HCEC 1CT (cell line): ENCODE results near the gene RUNX1.

ENCODE experiments used
- DNase-seq: peaks from one replicate; pipeline ENCODE4 v3.0.0-alpha.2; 2017

Gene RUNX1

DNA sequence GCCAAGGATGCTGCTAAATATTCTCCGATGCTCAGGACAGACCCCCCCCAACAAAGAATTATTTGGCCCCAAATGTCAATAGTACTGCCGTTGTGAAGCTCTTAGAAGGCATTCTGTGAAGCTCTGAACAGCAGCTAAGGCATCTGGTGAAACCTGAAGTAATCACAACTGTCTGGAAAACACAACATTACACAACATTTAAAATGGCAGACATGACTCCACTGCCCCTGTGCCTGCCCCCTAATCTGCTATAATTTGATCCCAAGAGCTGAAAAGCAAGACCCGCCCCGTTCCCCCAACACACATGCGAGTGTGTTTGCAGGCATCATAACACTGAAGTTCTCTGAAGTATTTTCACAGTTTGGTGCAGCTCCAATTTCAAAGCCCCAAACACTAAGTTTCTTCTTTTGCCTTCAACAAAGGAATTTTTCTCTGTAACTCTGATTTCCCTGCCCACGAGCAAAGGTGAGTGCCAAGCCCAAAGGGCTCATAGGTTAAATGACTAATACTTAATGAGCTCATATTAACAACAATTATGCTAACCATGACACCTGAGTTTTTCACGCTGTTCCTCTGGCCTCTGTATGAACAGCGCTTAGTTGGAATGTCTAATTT lies 251.1 kb downstream of the RUNX1 start:
- DNase-seq, result no peak

DNA sequence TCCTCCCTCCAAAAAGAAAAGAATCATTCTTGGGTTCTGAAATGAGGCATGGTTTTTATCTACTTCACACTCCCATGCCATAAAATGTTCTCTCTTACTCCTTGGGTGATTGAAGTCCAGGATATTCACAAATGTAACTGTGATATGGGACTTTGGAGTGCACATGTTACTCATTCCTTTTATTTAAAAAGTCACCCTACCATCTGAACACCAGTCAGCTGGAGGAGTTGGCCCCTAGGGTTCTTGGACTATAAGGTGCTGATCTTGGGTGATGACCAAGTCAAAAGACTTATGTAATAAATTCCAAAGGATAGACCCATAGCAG lies 251.9 kb downstream of the RUNX1 start:
- no peak for DNase-seq

DNA sequence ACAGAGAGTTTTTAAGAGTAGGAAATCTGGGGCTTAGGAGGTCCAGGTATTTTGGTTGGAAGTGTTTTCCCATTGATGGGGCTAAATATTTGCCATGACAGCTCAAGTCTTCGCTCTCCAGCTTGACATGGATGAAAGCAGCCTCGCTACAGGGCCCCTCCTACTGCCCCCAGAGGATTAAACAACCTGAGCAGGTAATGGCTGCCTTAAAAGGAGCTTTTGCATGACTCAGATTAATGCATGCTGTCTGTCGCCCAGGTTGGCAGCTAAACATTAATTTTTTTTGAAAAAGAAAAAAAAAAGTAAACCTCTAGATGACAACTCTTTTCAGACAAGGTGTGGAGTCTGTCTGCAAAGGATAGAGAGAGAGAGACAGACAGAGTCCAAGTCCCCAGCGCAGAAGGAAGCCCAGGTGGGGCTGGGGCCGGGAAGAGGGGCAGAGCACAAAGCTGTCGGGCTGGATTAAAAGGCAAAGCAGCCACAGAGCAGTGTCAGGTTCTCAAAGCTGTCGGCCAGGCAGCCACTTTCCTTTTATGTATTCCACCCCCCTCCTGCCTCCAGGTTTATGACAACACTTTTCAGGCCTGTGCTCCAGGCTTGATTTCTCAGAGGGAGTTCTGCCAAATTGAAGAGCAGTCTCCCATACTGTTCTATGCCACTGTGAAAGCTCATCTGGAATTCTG lies 252.4 kb downstream of the RUNX1 start:
- DNase-seq, result no peak

DNA sequence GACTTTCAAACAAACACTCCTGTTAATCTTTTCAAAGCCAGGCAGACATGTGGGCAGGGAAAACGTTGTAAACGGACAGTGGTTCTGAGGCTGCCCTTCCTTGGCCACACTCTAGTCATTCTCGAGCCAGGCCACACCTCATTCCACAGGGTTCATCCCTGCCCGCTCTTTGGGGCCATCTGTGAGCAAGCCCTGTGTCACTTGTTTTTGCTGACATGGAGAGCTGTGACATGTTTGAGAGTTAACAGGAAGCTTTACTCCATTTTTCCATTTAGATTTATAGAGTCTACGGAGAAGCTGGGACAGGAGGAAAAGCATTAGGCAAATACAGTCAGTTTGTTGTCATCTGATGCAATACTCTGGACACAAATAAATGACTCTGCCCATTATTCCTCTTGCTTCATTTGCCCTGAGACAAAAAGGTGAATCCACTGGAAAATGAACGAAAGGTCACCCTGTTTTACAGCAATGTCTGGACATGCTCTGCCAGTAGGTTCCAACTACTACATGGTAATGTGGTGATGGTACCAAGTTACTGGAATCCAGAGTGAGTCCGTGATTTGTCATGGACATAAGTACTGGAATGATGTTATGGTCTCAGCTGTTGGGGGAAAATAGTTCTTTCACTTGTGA lies 253.4 kb downstream of the RUNX1 start:
- DNase-seq, result peak; percentile 73

DNA sequence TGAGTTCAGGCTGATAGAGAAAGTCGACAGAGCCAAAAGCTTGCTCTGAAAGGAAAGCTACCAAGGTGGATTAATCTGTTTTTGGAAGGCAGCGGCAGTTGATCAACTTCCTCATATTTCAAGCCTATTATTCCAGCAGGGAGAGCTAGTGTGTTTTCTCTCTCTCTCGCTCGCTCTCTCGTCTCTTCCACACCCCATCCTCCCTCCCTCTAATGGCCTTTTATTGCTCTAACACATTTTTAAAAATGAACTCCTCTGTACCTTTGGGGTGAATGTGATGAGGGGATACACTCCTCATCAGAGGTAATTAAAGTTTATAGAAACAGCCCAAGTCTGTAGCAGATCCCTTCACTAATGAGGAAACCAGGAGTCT lies 253.9 kb downstream of the RUNX1 start:
- no peak for DNase-seq

DNA sequence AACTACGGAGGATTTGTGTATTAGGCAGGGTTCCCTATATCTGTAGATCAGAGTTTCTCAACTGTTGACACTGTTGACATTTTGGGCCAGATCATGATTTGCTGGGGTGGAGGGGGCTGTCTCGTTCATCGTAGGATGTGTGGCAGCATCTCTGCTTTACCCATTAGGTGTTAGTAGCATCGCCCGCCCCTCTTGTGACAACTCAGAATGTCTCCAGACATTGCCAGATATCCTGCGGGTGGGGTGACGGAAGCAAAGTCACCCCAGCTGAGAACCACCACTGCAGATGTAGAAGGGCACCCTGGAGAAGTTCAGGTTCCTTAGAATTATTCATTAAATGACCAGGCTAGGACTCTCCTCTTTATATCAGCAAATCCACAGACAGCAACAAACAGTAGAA lies 254.4 kb downstream of the RUNX1 start:
- DNase-seq, result no peak

DNA sequence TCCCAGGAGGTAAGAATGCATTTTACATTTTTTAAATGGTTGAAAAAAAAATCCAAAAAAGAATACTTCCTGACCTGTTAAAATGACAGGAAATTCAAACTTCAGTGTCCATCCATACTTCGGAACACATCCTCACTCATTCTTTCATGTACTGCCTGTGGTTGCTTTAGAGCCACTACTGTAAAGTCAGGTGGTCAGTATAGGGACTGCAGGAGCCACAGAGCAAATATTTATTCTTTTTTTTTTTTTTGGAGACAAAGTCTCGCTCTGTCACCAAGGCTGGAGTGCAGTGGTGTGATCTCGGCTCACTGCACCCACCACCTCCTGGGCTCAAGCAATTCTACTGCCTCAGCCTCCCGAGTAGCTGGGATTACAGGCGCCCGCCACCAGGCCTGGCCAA lies 255.6 kb downstream of the RUNX1 start:
- DNase-seq, result no peak

DNA sequence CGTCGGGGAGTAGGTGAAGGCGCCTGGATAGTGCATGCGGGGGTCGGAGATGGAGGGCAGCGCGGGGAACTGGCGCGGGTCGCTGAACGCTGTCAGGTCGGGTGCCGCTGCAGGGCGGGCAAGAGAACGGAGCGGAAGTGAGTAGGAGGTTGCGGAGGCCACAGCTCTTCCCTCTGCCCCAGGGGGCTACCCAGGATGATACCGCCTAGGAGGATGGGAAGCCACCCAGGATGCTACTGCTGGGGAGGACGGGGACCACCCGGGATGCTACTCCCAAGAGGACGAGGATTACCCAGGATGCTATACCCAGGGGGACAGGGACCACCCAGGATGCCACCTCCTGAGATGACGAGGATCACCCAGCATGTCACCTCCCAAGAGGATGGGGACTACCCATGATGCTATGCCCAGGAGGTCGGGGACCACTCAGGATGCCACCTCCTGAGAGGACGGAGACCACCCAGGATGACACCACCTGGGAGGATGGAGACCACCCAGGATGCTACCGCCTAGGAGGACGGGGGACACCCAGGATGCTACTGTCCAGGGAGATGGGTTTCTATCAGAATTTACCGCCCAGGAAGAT lies 256.5 kb downstream of the RUNX1 start:
- DNase-seq, result no peak

DNA sequence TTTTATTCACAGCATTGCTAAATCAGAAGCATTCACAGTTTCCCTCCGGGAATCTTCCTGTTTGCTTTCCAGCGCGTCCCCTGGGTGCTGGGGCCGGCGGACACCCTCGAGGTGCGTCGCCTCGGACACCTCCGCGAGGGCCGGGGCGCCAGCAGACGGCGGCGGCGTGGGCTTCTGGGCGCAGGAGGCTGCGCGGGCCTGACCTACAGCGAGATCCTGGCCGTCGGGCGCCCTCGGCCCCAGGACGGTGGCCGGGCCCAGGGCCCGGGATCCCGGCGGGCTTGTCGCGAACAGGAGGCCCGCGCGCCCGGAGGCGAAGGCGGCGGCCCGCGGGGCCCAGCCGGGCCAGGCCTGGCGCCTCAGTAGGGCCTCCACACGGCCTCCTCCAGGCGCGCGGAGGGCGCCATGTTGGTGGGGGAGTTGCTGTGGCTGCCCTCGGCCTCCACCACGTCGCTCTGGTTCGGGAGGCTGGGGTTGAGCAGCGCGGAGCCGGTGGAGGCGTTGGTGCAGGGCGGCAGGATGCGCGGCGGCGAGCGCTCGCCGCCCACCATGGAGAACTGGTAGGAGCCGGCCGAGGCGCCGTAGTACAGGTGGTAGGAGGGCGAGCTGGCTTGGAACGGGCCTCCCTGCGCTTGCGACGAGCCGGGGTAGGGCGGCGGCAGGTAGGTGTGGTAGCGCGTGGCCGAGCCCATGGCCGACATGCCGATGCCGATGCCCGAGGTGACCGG lies 257.2 kb downstream of the RUNX1 start:
- no peak for DNase-seq

DNA sequence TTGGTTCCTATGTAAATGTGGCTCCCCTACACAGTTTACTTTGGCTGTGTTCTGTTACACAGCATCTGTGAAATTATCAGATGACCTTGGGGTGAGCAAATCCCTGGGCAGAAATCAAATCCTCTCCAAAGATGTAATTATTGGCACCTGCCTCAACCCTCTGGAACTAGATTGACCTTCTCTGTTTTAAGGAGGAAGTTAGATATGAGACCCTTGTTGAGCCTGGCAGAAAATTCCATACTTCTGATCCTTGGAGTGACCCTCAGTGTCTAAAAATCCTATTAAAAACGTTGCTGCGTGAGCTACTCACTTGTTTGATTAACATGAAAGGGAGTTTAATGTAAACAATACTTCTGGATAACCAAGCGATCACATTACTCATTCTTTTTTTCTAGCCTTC lies 258.3 kb downstream of the RUNX1 start:
- DNase-seq, result no peak

DNA sequence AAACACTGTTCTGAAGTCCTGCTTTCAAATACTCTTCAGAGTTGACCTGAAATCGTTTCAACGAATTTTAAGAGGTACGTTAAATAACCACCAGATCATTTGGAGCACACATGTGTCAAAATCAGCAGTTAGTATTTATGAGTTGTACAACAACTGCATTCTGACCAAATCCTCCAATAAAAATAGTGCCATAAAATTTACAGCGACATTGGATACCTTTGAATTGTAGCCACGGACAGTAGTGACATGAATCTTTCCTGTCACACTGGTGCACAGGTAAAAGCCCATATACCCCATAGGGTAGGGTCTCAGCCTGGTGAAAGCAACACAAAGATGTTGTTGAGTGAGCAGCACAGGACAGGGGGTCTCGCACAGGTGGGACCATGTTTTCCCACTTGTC lies 258.8 kb downstream of the RUNX1 start:
- no peak for DNase-seq

DNA sequence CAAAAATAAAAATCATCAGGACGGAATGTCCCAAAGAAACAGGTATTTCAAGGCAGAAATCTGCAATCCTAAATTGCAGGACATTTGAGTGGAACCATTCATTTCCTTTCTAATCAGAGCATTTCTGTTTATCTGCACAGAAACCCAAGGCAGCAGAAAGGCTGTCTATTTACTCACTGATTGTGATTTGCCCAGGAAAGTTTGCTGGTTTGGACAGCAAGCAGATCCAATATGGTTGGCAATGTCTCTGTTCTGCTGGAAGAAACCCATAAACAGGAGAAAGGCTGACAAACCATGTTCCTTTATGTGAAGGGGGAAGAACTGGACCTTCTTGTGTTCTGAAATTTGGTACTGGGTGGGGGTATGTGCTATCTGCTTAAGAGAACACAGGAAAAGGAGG lies 260.2 kb downstream of the RUNX1 start:
- no peak for DNase-seq

DNA sequence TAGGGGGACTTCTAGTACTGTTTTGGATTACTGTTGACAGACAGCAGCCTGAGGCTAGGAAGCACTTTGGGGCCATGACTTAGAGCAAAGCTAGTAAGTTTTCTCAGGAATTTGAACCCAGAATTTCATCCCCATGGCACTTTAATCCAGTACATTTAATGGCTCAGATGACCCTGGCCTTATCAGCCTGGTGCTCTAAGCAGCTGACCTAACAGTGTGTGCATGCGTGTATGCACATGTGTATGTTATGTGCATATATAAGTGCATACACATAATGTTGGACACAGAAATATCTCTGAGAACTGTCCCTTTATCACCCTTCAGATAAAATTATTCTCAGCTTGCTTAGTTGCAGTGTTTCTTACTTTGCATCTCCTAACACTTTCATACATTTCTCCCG lies 265.3 kb downstream of the RUNX1 start:
- no peak for DNase-seq

DNA sequence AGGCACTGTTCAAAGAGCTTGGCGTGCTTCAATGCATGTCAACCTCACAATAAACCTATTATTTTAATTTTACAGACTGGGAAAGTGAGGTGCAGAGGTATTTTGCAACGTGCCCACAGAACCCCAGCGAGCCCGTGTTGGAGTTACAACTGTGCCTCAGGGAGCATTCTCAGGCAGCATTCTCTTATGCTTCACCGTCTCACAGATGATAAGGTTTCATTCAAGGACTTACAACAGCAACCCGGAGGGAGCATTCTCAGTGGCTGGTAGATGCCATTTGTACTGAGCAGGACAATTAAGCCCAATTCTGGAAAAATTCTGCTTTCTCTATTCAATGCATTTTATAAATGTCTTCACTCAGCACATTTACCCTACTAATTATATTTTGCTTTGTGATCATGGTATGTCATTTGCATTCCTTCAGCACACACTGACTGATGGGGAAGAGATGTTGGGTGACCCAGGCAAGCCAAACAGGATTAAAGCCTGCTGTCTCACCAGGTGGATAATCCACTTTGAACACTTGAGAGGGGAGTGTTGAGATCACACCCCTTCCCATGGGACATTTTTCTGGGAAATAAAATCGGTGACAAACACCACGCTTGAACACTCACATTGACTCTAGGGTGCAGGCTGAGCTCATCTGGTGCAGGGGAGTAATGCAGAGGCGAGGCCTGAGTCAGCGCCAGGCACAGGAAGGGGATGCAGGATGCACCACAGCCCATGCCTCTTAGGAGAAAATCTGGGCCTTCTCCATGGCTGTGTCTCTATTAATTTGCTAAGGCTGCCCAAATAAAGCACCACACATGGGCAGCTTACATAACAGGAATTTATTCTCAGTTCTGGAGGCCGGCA lies 266.4 kb downstream of the RUNX1 start:
- DNase-seq, result no peak

DNA sequence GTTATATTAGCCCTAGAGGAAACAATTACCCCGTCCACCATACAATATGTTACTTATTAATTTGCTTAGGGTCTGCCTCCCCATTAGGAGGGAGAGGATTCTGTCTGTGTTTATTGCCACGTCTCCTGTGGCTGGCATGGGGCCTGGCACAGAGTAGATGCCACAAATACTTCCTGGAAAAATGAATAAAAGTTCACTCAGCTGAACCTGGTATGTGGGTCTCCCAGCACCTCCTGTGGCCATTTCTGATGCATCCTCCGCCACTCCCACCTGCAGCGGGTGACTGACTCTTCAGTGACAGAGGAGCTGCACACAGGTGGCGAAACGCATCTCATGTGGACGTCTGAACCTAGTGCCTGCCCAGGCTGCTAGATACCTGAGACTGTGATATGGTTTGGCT lies 267.6 kb downstream of the RUNX1 start:
- no peak for DNase-seq

DNA sequence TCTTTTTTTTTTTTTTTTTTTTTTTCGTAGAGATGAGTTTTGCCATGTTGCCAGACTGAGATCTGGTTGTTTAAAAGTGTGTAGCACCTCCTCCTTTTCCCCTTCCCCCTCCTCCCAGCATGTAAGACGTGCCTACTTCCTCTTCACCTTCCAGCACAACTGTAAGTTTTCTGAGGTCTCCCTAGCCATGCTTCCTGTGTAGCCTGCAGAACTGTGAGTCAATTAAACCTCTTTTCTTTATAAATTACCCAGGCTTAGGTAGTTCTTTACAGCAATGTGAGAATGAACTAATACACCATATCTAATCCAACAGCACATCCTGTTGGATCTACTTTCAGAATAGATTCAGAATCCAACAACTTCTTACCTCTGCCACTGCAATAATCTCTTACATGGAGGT lies 269.2 kb downstream of the RUNX1 start:
- no peak for DNase-seq

DNA sequence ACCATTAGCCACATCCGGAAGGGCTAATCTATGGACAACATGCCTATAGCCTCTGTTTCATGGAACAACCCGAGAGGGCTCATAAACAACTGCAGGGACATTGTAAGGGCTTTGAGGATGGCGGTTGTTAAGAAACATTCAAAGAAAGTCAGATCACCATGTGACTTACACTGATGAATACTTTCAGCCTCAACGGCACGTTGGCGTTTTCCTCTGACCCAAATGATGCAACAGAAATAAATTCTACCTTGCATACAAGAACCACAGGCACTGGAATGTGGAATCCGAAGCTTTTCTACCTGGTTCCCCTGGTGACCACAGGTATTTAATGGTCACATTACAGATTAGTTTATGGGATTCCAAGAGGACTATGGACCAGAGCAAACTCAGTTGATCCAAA lies 273.3 kb downstream of the RUNX1 start:
- no peak for DNase-seq

DNA sequence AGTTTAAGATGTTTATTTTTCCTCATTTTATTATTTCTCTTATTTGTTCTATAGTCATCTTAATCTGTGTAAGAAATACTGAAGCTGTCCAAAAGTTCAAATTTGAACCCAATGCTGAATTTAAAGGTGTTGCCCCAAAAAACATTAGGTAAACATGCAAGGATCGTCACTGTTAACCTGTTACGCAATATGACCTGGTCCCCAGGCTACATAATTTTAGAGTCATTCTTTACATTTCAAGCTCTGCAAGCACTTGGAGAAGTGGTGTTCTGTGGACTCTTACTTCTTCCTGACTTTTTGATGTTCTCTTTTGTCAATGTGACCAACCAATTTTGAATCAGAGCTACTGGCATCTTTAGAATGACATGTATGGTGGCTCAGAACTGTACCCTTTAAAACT lies 274.4 kb downstream of the RUNX1 start:
- no peak for DNase-seq

DNA sequence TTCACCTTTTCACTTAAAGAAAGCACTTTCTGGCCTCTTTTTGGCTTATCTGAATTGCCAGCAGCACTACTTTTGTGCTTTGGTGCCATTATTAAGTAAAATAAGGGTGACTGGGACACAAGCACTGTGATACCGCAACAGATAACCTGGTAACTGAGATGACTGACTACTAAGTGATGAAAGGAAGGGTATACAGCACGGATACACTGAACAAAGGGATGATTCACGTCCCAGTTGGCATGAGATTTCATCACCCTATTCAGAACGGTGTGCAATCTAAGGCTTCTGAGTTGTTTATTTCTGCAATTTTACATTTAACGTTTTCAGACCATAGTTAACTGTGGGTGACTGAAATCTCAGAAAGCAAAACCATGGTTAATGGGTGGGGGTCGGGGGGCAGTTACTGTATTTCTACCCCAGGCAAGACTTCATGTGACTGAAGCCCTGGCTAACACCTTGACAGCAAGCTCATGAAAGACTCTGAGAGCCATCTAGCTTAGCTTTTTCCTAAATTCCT lies 277.5 kb downstream of the RUNX1 start:
- peak; percentile 58 for DNase-seq

DNA sequence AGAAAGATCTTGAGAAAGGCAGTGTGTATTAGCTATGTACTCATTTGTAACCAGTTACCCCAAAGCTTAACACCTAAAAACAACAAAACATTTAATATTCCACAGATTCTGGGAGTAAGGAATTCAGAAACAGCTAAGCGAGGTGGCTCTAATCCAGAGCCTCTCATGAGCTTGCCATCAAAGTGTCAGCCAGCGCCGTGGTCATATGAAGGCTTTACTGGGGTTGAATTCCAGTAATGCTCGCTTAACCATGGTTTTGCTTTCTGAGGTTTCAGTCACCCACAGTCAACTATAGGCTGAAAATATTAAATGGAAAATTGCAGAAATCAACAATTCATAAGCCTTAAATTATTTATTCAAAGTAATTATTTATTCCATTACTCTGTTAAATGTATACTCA lies 278.5 kb downstream of the RUNX1 start:
- DNase-seq, result no peak

DNA sequence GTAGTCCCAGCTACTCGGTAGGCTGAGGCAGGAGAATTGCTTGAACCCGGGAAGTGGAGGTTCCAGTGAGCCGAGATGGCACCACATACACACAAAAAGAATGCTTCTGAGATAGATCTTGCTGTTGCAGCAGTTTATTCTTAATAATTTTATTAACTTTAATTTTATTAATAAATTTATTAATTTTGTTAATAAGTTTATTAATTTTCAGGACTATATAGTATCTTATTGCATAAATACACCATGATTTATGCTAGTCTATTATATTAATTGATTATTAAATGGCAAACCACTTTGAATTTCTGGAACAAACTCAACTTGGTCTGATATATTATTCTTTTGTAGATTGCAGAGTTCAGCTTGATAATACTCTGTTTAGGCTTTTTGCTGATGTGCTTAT lies 280.8 kb downstream of the RUNX1 start:
- no peak for DNase-seq

DNA sequence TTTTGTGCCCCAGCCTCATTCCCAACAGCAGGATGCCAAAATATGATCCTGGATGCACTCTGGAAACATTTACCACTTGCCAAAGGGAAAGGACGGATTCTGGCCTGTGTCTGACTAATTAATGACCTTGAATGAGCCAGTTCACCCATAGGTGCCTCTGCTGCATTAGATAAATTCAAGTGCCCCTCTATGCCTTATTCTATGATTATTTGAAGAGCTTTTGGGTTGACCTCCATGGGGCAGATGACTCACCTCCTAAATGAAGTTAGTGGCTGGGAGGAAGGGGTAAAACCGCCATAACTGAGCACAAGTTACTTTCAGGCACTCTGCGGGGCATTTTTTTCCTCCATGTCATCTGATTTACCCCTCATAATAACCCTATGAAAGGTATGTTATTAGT lies 282.2 kb downstream of the RUNX1 start:
- DNase-seq, result no peak

DNA sequence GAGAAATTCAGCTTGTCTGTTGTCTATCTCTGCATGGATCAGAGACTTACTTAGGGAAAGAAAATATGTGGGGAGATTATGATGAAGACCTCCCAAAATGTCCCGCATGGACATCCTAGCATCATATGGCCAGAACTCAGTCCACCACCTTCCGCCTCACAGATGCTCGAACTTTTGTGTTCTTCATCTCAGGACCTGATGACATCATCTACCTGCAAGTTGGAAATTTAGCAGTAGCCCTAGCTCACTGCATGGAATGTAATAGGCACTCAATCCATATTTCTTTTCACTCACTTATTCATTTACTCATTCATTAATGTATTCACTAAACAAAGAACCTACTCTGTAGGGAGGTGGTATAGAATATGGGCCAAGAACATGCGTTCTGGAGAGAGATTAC lies 283.5 kb downstream of the RUNX1 start:
- DNase-seq, result no peak
